SK-N-SH treated with all-trans-retinoic acid at 6 μM for 48 hours (cell line): ENCODE results near the gene KRTAP4-5.

Experiments used
- ATAC-seq: fragments of 200-7000 bp; cut with Tn5 transposase; 3 replicates; pipeline ENCODE4 v1.9.1; 2020; ENCODE audit warnings: mild to moderate bottlenecking, moderate library complexity
- ARNTL ChIP-seq: fragments of 450-650 bp; formaldehyde crosslinking; IDR thresholded peaks from 2 replicates; pipeline ENCODE4 v1.5.0; 2020; ENCODE audit warnings: low read depth, mild to moderate bottlenecking, moderate library complexity, borderline replicate concordance
- BACH2 ChIP-seq: fragments of 250-450 bp; sonication (Bioruptor Pico); IDR thresholded peaks from 2 replicates; pipeline ENCODE4 v1.9.0; 2021; ENCODE audit warnings: mild to moderate bottlenecking, borderline replicate concordance
- CREB5 ChIP-seq: fragments of 250-450 bp; sonication (Bioruptor Pico); IDR thresholded peaks from 2 replicates; pipeline ENCODE4 v1.5.1; 2020; ENCODE audit warnings: low read depth, mild to moderate bottlenecking, moderate library complexity
- CSRNP3 ChIP-seq: fragments of 250-450 bp; sonication (Bioruptor Pico); IDR thresholded peaks from 2 replicates; pipeline ENCODE4 v1.5.1; 2021; ENCODE audit warnings: mild to moderate bottlenecking, moderate library complexity
- ESRRG ChIP-seq: fragments of 250-450 bp; sonication (Bioruptor Pico); IDR thresholded peaks from 2 replicates; pipeline ENCODE4 v1.6.1; 2021; ENCODE audit warnings: mild to moderate bottlenecking
- GLIS3 ChIP-seq: fragments of 250-450 bp; sonication (Bioruptor Pico); IDR thresholded peaks from 2 replicates; pipeline ENCODE4 v1.5.0; 2020; ENCODE audit warnings: mild to moderate bottlenecking, moderate library complexity
- ISL1 ChIP-seq: fragments of 250-450 bp; sonication (Bioruptor Pico); IDR thresholded peaks from 2 replicates; pipeline ENCODE4 v2.1.2; 2022; ENCODE audit warnings: mild to moderate bottlenecking, moderate library complexity
- OSR1 ChIP-seq: fragments of 250-450 bp; sonication (Bioruptor Pico); IDR thresholded peaks from 2 replicates; pipeline ENCODE4 v1.8.0; 2022; ENCODE audit warnings: moderate library complexity, mild to moderate bottlenecking, inconsistent platforms
- RARB ChIP-seq: fragments of 250-450 bp; sonication (Bioruptor Pico); IDR thresholded peaks from 2 replicates; pipeline ENCODE4 v1.8.0; 2021; ENCODE audit warnings: mild to moderate bottlenecking, moderate library complexity
- SNAI2 ChIP-seq: fragments of 250-450 bp; sonication (Bioruptor Pico); IDR thresholded peaks from 2 replicates; pipeline ENCODE4 v1.5.0; 2020; ENCODE audit warnings: mild to moderate bottlenecking, moderate library complexity
- TCF4 ChIP-seq: fragments of 250-450 bp; sonication (Bioruptor Pico); IDR thresholded peaks from 2 replicates; pipeline ENCODE4 v1.8.0; 2021; ENCODE audit warnings: mild to moderate bottlenecking, moderate library complexity, borderline replicate concordance
- TOX ChIP-seq: fragments of 250-450 bp; sonication (Bioruptor Pico); IDR thresholded peaks from 2 replicates; pipeline ENCODE4 v1.8.0; 2021; ENCODE audit warnings: mild to moderate bottlenecking, moderate library complexity, borderline replicate concordance
- ZC3H10 ChIP-seq: fragments of 250-450 bp; sonication (Bioruptor Pico); IDR thresholded peaks from 2 replicates; pipeline ENCODE4 v1.5.1; 2021; ENCODE audit warnings: mild to moderate bottlenecking, moderate library complexity
- ZFP3 ChIP-seq: fragments of 250-450 bp; sonication (Bioruptor Pico); IDR thresholded peaks from 2 replicates; pipeline ENCODE4 v1.5.0; 2020; ENCODE audit warnings: mild to moderate bottlenecking, moderate library complexity
- ZFP30 ChIP-seq: fragments of 450-650 bp; formaldehyde crosslinking; IDR thresholded peaks from 2 replicates; pipeline ENCODE4 v1.5.0; 2022; ENCODE audit warnings: mild to moderate bottlenecking, moderate library complexity
- ZNF565 ChIP-seq: fragments of 450-650 bp; formaldehyde crosslinking; conservative IDR thresholded peaks from 2 replicates; pipeline ENCODE4 v1.5.0; 2020; ENCODE audit warnings: low read depth, mild to moderate bottlenecking, moderate library complexity
- ZNF70 ChIP-seq: fragments of 450-650 bp; formaldehyde crosslinking; IDR thresholded peaks from 2 replicates; pipeline ENCODE4 v1.5.0; 2020; ENCODE audit warnings: mild to moderate bottlenecking, moderate library complexity
- ZNF8 ChIP-seq: fragments of 450-650 bp; formaldehyde crosslinking; IDR thresholded peaks from 2 replicates; pipeline ENCODE4 v1.5.0; 2020; ENCODE audit warnings: mild to moderate bottlenecking, moderate library complexity
- TF ChIP-seq, protein P1 (sequence below): fragments of 250-450 bp; sonication (Bioruptor Pico); IDR thresholded peaks from 2 replicates; pipeline ENCODE4 v1.5.0; 2020; ENCODE audit warnings: mild to moderate bottlenecking, moderate library complexity
- TF ChIP-seq, protein P2 (sequence below): fragments of 250-450 bp; sonication (Bioruptor Pico); IDR thresholded peaks from 2 replicates; pipeline ENCODE4 v1.8.0; 2020; ENCODE audit warnings: mild to moderate bottlenecking, moderate library complexity, borderline replicate concordance

KRTAP4-5 gene

GRCh38 chr17:41177727-41178271 lies 28.2 kb upstream of the KRTAP4-5 start, which contains the start of gene KRTAP4-2:
TSS of gene KRTAP4-2 (minus strand) at chr17:41178221. CDS start at chr17:41178164, 57 bp downstream.
- ATAC-seq: no peak
- TF ChIP-seq ISL1: no peak
- no peak for TF ChIP-seq ESRRG (CRISPR knock-in tag)
- TF ChIP-seq ZC3H10: no peak
- TF ChIP-seq ZNF565 (CRISPR knock-in tag): no peak
- no peak for TF ChIP-seq ZFP30 (CRISPR knock-in tag)
- TF ChIP-seq ZFP3 (CRISPR knock-in tag): no peak
- TF ChIP-seq ZNF8: no peak

- ATAC-seq: no peak
Measured at GRCh38 chr17:41176744-41177387, 27.2 kb upstream of the KRTAP4-5 start.

DNA sequence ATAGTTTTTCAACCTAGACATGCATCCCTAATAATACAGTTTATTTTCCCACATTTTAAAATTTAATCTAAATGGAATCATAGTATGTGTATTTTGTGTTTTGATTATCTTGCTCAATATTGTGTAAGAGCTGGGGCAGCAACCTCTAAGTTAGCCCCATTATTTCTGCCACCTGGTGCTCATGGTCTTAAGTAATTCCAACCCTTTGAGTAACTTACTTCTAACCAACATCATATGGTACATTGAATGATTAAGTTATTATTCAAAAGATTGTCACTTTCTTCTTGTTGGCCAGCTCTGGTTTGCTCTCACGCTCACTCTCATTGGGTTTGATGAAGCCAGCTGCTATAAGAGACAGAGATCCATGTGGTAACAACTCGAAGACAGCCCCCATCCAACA lies 22.3 kb upstream of the KRTAP4-5 start:
- no peak for ATAC-seq
- TF ChIP-seq OSR1 (CRISPR knock-in tag) (no peak), ZNF70 (CRISPR knock-in tag) (no peak), TCF4 (no peak), ZC3H10 (no peak), BACH2 (CRISPR knock-in tag) (no peak), ZNF565 (CRISPR knock-in tag) (no peak)
- TF ChIP-seq, protein P1, sequence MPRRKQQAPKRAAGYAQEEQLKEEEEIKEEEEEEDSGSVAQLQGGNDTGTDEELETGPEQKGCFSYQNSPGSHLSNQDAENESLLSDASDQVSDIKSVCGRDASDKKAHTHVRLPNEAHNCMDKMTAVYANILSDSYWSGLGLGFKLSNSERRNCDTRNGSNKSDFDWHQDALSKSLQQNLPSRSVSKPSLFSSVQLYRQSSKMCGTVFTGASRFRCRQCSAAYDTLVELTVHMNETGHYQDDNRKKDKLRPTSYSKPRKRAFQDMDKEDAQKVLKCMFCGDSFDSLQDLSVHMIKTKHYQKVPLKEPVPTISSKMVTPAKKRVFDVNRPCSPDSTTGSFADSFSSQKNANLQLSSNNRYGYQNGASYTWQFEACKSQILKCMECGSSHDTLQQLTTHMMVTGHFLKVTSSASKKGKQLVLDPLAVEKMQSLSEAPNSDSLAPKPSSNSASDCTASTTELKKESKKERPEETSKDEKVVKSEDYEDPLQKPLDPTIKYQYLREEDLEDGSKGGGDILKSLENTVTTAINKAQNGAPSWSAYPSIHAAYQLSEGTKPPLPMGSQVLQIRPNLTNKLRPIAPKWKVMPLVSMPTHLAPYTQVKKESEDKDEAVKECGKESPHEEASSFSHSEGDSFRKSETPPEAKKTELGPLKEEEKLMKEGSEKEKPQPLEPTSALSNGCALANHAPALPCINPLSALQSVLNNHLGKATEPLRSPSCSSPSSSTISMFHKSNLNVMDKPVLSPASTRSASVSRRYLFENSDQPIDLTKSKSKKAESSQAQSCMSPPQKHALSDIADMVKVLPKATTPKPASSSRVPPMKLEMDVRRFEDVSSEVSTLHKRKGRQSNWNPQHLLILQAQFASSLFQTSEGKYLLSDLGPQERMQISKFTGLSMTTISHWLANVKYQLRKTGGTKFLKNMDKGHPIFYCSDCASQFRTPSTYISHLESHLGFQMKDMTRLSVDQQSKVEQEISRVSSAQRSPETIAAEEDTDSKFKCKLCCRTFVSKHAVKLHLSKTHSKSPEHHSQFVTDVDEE (CRISPR knock-in tag): no peak
- TF ChIP-seq, protein P2, sequence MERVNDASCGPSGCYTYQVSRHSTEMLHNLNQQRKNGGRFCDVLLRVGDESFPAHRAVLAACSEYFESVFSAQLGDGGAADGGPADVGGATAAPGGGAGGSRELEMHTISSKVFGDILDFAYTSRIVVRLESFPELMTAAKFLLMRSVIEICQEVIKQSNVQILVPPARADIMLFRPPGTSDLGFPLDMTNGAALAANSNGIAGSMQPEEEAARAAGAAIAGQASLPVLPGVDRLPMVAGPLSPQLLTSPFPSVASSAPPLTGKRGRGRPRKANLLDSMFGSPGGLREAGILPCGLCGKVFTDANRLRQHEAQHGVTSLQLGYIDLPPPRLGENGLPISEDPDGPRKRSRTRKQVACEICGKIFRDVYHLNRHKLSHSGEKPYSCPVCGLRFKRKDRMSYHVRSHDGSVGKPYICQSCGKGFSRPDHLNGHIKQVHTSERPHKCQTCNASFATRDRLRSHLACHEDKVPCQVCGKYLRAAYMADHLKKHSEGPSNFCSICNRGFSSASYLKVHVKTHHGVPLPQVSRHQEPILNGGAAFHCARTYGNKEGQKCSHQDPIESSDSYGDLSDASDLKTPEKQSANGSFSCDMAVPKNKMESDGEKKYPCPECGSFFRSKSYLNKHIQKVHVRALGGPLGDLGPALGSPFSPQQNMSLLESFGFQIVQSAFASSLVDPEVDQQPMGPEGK (CRISPR knock-in tag): no peak

More at GRCh38 chr17:41176744-41177387, 27.2 kb upstream of the KRTAP4-5 start:
- TF ChIP-seq, protein P1 (CRISPR knock-in tag): no peak
- TF ChIP-seq ZNF8: no peak
- TF ChIP-seq, protein P2 (CRISPR knock-in tag): no peak
- no peak for TF ChIP-seq GLIS3 (CRISPR knock-in tag)
- no peak for TF ChIP-seq TCF4
- TF ChIP-seq RARB (CRISPR knock-in tag): no peak
- TF ChIP-seq ESRRG (CRISPR knock-in tag): no peak
- no peak for TF ChIP-seq ZNF70 (CRISPR knock-in tag)
- TF ChIP-seq ARNTL (CRISPR knock-in tag): no peak
- no peak for TF ChIP-seq TOX (CRISPR knock-in tag)
- TF ChIP-seq CSRNP3 (CRISPR knock-in tag): no peak
- TF ChIP-seq CREB5: no peak
- no peak for TF ChIP-seq ZC3H10
- no peak for TF ChIP-seq SNAI2 (CRISPR knock-in tag)
